AG09319 (cell line): ENCODE data around the gene SLITRK2.

Source experiments
- DNase-seq: peaks from one replicate; pipeline ENCODE4 v3.0.0-alpha.2; 2010; ENCODE audit warnings: low read depth; ENCODE audit errors: extremely low read depth
- TF ChIP-seq, protein P1 (sequence below): IDR thresholded peaks from 2 replicates; pipeline ENCODE4 v1.5.1; 2011; ENCODE audit warnings: low read depth, mild to moderate bottlenecking, inconsistent platforms, low read length, moderate library complexity

The SLITRK2 gene

DNA sequence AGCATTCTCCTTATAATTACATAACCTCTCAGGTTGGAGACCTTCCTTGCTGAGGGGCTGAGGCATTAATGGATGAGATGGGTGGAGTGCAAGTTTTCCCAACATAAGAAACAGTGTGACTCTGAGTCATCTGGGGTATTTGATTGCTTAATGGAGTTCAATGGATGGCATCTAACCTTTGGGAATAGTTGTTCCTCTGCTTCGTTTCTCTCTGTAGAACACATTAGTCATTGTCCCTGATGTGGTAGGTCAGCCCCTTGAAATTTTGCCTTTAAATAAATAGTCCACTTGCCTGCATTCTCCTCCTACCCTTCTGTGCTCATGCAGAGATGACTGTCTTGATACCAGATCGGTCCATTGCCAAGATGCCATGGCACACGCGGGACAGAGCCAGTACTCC lies 38.6 kb downstream of the SLITRK2 start:
- TF ChIP-seq, protein P1, sequence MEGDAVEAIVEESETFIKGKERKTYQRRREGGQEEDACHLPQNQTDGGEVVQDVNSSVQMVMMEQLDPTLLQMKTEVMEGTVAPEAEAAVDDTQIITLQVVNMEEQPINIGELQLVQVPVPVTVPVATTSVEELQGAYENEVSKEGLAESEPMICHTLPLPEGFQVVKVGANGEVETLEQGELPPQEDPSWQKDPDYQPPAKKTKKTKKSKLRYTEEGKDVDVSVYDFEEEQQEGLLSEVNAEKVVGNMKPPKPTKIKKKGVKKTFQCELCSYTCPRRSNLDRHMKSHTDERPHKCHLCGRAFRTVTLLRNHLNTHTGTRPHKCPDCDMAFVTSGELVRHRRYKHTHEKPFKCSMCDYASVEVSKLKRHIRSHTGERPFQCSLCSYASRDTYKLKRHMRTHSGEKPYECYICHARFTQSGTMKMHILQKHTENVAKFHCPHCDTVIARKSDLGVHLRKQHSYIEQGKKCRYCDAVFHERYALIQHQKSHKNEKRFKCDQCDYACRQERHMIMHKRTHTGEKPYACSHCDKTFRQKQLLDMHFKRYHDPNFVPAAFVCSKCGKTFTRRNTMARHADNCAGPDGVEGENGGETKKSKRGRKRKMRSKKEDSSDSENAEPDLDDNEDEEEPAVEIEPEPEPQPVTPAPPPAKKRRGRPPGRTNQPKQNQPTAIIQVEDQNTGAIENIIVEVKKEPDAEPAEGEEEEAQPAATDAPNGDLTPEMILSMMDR, result no peak

DNA sequence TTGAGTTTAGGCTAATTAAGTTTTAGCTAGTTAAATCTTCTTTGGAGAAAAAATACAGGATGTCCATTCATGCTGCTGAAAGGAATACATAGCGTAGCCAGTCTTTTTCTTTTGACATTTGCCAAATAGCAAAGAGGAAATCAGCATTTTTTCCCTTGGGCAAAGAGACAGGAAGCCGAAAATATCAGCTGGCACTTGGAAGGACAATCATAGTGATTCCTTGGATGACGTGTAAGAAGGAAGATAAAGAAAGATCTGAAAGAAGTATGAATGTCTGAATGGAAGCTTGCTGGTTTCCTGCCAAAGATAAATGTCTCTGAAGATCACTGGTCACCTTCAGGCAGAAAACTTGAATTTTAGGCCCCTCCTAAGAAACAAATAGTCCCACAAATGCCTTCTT lies 44.2 kb downstream of the SLITRK2 start:
- no peak for DNase-seq
- TF ChIP-seq, protein P1, result no peak

More for the DNA sequence above, 38.6 kb downstream of the SLITRK2 start:
- DNase-seq, result no peak

DNA sequence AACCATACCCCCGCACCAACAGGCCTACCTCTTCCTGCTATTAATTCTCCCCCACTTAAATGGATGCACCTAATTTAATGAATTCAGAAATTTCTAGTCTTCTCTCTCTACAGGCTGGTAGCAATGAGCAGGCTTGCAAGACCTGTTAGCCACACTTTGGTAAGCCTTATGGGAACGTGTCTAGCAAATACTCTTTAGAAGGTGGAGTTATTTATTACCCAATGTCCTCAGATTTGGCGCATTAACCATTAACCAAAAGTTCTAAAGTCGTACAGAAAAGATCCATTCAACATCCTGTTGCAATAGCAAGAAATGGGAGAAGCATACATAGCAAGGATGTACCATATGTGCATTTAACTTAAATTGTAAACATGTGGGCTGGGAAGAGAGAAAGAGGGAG lies 47.5 kb downstream of the SLITRK2 start:
- DNase-seq, result no peak
- TF ChIP-seq, protein P1, result no peak
